ENCODE measurements around the gene PLCB1.
"Not testable (repeated sequence)": the region's sequence is repeated elsewhere in the genome, so short reads cannot be mapped to it uniquely, and the experiment has no call there.

The PLCB1 gene

GRCh38 chr20:8334641-8335040 lies 202.6 kb downstream of the PLCB1 start:
- DNase-seq (ENCODE audit: insufficient read length) (no peak), FAIRE-seq (no peak)
- TF ChIP-seq TAF1 (IDR thresholded peaks at IDR 0.05; ENCODE audit: borderline replicate concordance, low read depth, low read length) = no peak

GRCh38 chr20:8335059-8335458 lies 203.0 kb downstream of the PLCB1 start:
- FAIRE-seq (no peak), DNase-seq (ENCODE audit: insufficient read length) (no peak)
- TF ChIP-seq TAF1 (IDR thresholded peaks at IDR 0.05; ENCODE audit: borderline replicate concordance, low read depth, low read length) (no peak), POLR2AphosphoS5 (IDR thresholded peaks at IDR 0.05; ENCODE audit: low read depth, low read length) (no peak), POLR2A (IDR thresholded peaks at IDR 0.05; ENCODE audit: low read depth, low read length) (no peak)

DNA sequence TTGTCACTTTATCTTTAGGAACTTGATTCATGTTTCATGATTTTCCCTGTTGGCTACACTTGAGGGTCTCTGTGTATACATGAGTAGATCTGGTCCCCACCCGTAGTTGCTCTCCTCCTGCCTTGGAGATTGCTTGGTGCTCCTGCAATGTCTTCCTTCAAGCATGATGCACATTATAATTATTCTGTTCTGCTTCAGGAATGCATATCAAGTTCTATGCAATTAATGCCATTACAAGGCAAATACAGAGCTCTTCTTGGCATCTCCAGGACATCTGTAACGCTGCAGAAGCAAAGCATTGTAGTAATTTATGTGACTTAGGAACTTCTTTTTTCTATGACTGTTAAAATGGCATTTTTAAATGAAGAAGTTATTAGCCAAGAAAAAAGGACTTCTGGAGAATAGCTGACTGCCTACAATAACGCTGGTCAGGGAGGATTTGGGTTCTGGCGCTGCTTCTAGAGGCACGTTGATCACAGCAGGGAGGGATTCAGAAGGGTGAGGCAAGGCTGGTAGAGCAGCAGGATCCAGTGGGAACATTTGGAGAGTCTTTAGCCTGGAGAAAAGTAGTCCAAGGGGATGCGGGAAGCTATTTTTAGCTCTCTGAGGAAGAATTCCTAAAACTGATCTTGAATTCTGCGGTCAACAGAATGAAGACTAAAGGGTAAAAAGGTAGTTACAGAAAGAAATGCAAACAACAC lies 203.6 kb downstream of the PLCB1 start:
- DNase-seq (ENCODE audit: insufficient read length) = no peak
- no peak for FAIRE-seq
- TF ChIP-seq POLR2A (IDR thresholded peaks at IDR 0.05; ENCODE audit: low read depth, low read length) (no peak), POLR2AphosphoS5 (IDR thresholded peaks at IDR 0.05; ENCODE audit: low read depth, low read length) (no peak), TAF1 (IDR thresholded peaks at IDR 0.05; ENCODE audit: borderline replicate concordance, low read depth, low read length) (no peak)

DNA sequence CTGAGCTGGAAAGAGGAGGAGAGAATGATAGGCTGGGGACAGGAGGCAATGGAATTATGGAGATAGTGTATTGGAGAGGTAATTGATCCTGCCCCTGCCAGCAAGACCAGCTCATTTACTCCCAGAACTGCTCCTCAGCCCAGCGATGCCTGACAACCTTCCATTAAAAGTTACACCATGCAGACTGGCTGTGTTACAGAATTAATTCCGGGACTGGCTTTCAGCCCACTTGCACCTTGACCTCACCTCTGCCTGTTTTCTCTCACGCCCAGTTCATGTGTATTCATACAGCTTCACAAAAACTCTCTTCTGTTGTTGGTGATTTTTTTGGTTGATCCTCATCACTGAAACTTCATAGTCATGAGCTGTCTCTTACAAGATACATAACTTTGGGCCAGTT lies 207.3 kb downstream of the PLCB1 start:
- DNase-seq (ENCODE audit: insufficient read length) (no peak), FAIRE-seq (no peak)
- TF ChIP-seq TAF1 (IDR thresholded peaks at IDR 0.05; ENCODE audit: borderline replicate concordance, low read depth, low read length) = no peak
- TF ChIP-seq POLR2A (IDR thresholded peaks at IDR 0.05; ENCODE audit: low read depth, low read length) = no peak
- no peak for TF ChIP-seq POLR2AphosphoS5 (IDR thresholded peaks at IDR 0.05; ENCODE audit: low read depth, low read length)

GRCh38 chr20:8342391-8342790 lies 210.3 kb downstream of the PLCB1 start:
- TF ChIP-seq TAF1 (IDR thresholded peaks at IDR 0.05; ENCODE audit: borderline replicate concordance, low read depth, low read length) (no peak), POLR2A (IDR thresholded peaks at IDR 0.05; ENCODE audit: low read depth, low read length) (no peak), POLR2AphosphoS5 (IDR thresholded peaks at IDR 0.05; ENCODE audit: low read depth, low read length) (no peak)
- FAIRE-seq = no peak
- DNase-seq (ENCODE audit: insufficient read length) = no peak

- TF ChIP-seq POLR2AphosphoS5 (IDR thresholded peaks at IDR 0.05; ENCODE audit: low read depth, low read length) (no peak), POLR2A (IDR thresholded peaks at IDR 0.05; ENCODE audit: low read depth, low read length) (no peak), TAF1 (IDR thresholded peaks at IDR 0.05; ENCODE audit: borderline replicate concordance, low read depth, low read length) (no peak)
- DNase-seq (ENCODE audit: insufficient read length) (no peak), FAIRE-seq (no peak)
These were observed 212.0 kb downstream of the PLCB1 start for GRCh38 chr20:8344106-8344505.

DNA sequence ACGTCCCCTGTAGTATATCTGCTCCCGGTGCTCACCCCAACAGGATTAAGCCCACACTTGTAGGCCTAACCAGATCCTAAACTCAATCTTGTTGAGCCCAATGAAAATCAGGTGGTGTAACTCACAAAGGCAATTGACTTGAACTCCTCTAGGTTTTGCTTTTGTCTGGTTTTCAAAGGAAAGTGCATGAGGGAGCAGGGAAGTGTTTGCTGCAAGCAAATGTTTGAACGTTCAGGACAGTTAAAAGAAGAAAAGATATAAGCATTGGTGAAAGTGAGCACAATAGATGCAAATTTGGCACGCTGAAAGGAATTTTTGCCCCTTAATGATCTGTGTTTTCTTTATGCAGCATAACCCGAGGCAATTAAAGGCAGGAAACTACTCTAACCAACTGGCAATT lies 212.6 kb downstream of the PLCB1 start:
- FAIRE-seq (no peak), DNase-seq (ENCODE audit: insufficient read length) (no peak)
- TF ChIP-seq POLR2AphosphoS5 (IDR thresholded peaks at IDR 0.05; ENCODE audit: low read depth, low read length) = no peak
- TF ChIP-seq TAF1 (IDR thresholded peaks at IDR 0.05; ENCODE audit: borderline replicate concordance, low read depth, low read length) = no peak
- TF ChIP-seq POLR2A (IDR thresholded peaks at IDR 0.05; ENCODE audit: low read depth, low read length) = no peak

DNA sequence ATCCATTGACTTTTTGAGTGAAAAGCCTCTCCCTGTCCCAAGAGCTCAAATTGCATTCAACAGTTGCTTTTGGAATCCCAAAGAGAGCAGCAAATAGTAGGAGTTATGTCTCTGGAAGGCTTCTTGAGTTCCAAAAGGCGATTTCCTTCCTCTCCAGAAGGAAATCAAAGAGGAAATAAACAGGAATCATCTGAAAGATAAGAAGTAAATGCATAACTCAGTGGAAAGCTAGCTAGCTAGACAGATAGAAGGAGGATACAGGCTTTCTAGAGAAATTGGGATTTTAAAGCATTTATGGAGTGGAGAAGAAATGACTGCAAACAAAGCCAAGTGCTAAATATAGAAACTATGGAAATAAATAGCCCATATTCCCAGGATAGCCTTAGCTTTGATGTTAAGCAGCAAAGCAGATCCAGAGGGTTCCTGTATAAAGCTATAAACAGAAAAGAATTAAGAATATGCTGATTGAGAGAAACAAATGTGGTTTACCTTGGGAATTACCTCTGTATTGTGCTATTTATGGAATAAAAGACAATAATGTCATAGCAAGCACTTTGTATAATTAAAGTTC lies 214.7 kb downstream of the PLCB1 start:
- no peak for TF ChIP-seq POLR2A (IDR thresholded peaks at IDR 0.05; ENCODE audit: low read depth, low read length)
- TF ChIP-seq POLR2AphosphoS5 (IDR thresholded peaks at IDR 0.05; ENCODE audit: low read depth, low read length) = no peak
- no peak for TF ChIP-seq TAF1 (IDR thresholded peaks at IDR 0.05; ENCODE audit: borderline replicate concordance, low read depth, low read length)
- DNase-seq (ENCODE audit: insufficient read length) (no peak), FAIRE-seq (no peak)

GRCh38 chr20:8350225-8350624 lies 218.2 kb downstream of the PLCB1 start:
- not testable (repeated sequence) for DNase-seq (ENCODE audit: insufficient read length); FAIRE-seq

DNA sequence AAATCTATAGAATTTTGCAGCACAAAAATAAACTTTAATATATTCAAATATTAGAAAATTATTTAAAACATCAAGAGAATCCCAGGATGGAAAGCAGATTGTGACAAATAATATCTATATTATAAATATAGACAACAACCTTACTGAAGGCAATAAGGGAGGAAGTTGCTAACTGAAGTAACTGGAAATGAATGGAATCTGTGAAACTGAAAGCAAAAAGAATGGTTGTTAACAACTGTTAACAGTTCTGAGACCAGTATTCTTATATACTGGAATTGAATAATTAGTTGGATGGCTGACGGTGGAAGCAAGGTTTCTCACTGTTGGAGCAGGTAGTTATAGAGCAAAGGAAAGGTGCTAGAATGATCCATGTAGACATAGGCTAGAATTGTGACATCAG lies 220.4 kb downstream of the PLCB1 start:
- TF ChIP-seq POLR2AphosphoS5 (IDR thresholded peaks at IDR 0.05; ENCODE audit: low read depth, low read length) (no peak), POLR2A (IDR thresholded peaks at IDR 0.05; ENCODE audit: low read depth, low read length) (no peak), TAF1 (IDR thresholded peaks at IDR 0.05; ENCODE audit: borderline replicate concordance, low read depth, low read length) (no peak)
- no peak for DNase-seq (ENCODE audit: insufficient read length)
- no peak for FAIRE-seq

- no peak for DNase-seq (ENCODE audit: insufficient read length)
- no peak for FAIRE-seq
- TF ChIP-seq POLR2AphosphoS5 (IDR thresholded peaks at IDR 0.05; ENCODE audit: low read depth, low read length) (no peak), POLR2A (IDR thresholded peaks at IDR 0.05; ENCODE audit: low read depth, low read length) (no peak), TAF1 (IDR thresholded peaks at IDR 0.05; ENCODE audit: borderline replicate concordance, low read depth, low read length) (no peak)
These were observed 221.4 kb downstream of the PLCB1 start for GRCh38 chr20:8353512-8353911.

DNA sequence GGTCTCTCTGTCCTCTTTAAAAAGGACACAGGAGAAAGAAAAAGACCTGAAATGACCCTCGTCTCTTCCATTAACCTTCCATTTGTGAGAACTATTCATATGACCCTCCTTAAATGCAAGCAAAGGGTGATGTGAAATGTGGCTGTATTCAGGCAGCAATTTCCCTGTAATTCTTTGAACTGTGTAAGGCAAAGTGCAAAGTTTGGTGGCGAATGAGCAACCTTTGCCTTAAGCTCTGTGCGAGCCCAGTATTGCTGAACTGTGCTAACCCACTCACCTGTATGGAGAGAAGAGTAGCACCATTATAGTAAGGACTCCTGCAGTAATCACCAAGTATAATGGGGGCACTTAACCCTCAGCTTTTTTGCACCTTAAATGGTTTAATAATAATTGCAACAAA lies 223.4 kb downstream of the PLCB1 start:
- TF ChIP-seq POLR2A (IDR thresholded peaks at IDR 0.05; ENCODE audit: low read depth, low read length) (no peak), POLR2AphosphoS5 (IDR thresholded peaks at IDR 0.05; ENCODE audit: low read depth, low read length) (no peak), TAF1 (IDR thresholded peaks at IDR 0.05; ENCODE audit: borderline replicate concordance, low read depth, low read length) (no peak)
- DNase-seq (ENCODE audit: insufficient read length) (no peak), FAIRE-seq (no peak)
